Activated T-cell treated with anti-CD3 and anti-CD28 coated beads, Interleukin-2, amount 50 U/mL, for 1 hour (primary cell): ENCODE data around the gene ABCC3.

Source experiments
- DNase-seq: peaks from one replicate; pipeline ENCODE4 v3.0.0-alpha.2; 2020

Gene ABCC3

GRCh38 chr17:50634224-50634914 lies at the start of gene ABCC3:
Gene ABCC3, plus strand, starts transcription at chr17:50634881. Its CDS starts 56 bp downstream, at chr17:50634937.
- no peak for DNase-seq

DNA sequence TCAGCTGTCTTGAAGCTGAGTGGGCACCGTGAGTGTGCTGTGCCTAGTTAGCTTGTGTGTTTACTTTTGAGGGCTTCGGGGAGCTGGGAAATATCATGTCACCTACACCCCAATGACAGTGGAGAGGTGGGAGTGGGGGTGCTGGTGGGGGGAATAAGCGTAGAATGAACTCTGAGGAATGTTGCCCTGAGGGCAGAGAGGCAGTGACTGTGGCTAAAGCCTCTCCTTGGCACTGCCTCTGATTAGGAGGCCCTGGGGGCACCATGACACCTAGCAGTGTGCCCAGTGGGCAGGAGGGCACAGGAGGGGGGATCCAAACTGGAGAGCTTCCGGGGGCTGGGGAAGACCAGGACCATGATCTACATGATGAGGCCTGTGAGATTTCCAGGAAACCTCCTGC lies 49.3 kb upstream of the ABCC3 start:
- no peak for DNase-seq

- no peak for DNase-seq
These were observed 48.8 kb upstream of the ABCC3 start for GRCh38 chr17:50585891-50586290.

DNA sequence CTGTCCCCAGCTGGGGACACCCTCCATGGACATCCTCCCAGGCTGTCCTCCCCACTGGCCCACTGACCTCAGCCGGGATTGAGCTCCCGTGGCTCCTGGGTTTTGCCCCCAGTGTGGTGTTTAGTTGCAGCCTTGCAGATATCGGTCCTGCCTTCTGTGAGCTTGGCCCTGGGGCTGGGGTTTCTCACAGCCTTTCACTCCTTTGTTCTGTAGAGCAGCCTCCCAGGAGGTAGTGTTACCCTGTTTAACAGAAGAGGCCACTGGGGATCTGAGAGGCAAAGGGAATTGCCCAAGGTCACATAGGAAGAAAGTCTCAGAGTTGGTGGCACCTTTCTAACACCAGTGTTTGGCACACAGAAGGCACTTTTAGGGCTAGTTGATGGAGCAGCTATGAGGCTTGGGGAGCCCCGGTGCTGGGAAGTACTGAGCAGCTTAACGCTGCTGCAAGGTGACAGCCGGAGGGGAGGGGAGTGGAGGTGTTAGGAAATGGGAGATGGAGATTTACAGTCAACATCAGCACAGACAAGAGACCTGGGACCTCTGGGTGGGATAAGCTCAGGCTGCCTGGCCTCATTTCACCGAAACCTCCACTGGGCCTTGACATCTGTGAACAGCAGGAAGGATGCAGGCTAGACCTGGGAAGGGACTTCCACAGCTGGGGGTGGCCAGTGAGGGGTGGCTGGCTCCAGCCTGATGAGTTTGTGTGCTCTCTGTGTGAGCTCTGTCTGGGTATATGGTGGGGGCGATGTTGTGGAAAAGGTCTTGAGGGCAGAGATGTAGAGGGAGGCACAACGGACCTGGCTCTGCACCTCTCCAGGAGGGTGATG lies 48.0 kb upstream of the ABCC3 start:
- no peak for DNase-seq

GRCh38 chr17:50587571-50587970 lies 47.1 kb upstream of the ABCC3 start:
- DNase-seq: no peak

DNA sequence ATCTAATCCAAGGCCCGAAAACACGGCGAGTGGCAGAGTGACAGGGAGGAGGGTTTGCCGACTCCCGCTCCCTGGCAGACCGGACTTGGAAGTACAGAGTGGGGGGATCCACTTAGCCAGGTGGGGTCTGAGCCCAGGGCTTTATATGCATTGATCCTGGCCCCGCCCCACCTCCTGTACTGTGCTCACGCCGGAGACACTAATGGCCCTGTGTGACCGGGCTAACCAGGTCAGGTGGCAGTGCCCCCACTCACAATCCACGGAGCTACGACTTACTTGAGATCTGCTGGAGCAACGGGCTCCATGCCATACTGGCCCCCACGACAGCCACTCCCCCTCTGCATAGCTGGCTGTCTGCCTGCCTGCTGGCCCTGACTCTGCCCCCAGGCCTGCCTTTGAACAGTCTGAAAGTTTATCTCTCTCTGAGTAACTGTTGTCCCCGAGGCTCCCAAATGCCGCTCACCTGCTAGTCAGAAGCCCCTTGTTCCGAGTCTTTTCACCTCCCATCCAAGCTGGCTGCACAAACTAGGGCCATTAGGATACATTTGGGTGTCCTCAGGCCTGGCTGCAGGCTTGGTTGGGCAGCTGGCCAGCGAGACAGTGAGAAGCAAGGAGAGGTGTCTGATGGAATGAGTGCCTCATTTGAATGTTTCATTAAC lies 46.2 kb upstream of the ABCC3 start:
- no peak for DNase-seq

- DNase-seq: no peak
These were observed 45.5 kb upstream of the ABCC3 start for GRCh38 chr17:50589095-50589705.

- no peak for DNase-seq
These were observed 43.5 kb upstream of the ABCC3 start for GRCh38 chr17:50590946-50591737.

DNA sequence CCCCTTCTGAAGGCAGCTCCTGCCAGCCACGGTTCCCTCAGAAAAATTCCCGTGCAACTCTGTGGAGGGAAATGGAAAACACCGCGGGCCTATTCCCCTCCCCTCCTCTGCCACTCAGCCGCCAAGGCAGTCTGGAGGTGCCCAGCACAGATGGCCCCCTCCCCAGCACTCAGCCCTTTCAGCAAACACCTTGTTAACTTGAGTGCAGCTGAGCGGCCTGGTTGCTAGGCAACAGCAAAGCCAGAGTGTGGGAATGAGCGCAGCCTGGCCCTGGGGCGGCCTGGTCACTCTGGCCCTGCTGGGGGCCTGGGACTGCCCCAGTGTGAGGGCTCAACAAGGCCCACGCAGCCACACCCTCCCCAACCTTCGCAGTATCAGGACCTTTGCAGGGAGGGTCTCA lies 41.4 kb upstream of the ABCC3 start:
- no peak for DNase-seq

DNA sequence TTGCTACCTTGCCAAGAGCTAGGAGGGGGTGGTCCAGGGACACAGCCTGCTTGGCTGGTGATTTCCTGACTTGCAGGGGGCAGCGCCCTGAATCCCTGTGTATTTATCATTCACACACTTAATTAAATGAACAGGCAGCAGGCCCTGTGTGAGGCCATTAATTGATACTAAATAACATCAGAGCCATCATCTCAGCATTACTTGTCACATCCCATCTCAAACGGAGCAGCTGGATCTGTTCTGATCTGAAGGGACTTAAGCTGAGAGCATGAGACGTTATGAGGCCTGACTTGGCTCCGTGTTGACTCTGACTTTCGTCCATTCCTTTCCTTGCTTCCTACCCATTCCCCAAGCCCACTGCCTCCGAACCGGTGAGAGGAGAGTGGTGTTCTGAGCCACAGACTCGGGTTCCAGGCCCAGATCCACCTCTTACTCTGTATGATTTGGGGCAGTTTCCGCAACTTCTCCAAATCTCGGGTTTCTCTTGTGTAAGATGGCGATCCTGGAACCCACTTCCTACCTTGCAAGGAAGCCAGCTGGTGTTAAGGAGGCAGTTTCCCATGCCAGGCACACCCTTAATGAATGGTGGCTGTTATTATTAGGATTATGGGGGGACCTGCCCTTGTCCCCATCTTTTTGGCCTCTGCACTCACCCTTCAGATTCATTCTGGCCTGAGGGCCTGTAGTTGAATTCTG lies 40.4 kb upstream of the ABCC3 start:
- no peak for DNase-seq

- DNase-seq: no peak
These were observed 39.8 kb upstream of the ABCC3 start for GRCh38 chr17:50594892-50595291.

GRCh38 chr17:50596191-50597037 lies 38.3 kb upstream of the ABCC3 start:
- no peak for DNase-seq

DNA sequence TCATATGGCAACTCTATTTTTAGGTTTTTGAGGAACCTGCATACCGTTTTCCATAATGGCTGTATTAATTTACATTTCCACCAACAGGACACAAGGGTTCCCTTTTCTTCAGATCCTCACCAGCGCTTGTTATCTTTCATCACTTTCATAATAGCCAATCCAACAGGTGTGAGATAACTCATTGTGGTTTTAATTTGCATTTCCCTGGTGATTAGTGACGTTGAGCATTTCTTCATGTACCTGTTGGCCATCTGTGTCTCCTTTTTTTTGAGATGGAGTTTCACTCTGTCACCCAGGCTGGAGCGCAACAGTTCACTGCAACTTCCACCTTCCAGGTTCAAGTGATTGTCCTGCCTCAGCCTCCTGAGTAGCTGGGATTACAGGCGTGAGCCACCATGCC lies 36.2 kb upstream of the ABCC3 start:
- no peak for DNase-seq

- no peak for DNase-seq
These were observed 35.1 kb upstream of the ABCC3 start for GRCh38 chr17:50599606-50600005.

- DNase-seq: no peak
These were observed 32.8 kb upstream of the ABCC3 start for GRCh38 chr17:50601823-50602375.

DNA sequence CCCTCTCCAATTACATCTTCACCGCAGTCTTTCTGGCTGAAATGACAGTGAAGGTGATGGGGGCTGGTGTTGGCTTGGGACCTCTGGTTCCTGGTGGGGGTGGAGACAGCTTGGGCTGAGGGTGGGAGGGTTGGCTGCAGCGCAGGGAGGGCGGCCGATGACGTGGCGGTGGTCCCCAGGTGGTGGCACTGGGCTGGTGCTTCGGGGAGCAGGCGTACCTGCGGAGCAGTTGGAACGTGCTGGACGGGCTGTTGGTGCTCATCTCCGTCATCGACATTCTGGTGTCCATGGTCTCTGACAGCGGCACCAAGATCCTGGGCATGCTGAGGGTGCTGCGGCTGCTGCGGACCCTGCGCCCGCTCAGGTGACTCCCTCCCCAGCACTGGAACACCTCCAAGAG lies 31.8 kb upstream of the ABCC3 start:
- DNase-seq: no peak

DNA sequence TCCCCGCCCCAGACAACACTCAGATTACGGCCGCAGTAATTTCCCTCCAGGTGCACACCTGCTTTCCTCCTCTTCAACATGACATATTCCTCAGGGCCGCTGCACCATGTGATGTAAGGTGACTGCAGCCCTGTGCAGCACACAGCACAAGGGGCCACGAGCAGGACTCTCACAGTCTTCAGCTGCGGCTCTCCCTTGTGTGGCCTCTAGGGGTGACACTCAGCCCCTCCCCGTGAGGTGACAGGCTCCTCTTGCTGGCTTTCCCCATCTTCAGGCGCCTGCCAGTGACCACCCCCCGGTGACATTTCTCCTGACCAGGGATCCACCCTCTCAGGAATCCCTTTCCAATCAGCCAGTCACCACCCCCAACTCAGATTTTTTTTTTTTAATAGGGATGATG lies 31.3 kb upstream of the ABCC3 start:
- no peak for DNase-seq

DNA sequence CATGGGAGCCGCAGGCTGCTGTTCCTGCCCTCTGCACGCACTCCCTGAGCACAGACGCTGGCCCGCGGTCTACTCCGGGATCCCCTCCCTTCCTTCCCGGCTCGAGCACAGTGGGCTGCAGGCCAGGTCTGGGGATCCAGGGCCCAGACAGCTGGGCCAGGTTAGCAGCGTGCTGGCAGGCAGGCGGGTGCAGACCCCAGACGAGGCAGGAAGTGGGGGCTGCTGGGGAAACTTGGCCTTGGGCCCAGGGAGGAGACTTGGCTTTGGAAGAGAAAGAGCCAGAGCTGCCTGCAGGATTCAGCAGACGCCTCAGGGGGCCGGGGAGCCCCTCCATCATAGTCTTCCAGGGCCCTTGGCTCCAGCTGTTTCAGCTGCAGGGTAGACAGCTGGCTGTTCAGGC lies 30.2 kb upstream of the ABCC3 start:
- no peak for DNase-seq

- no peak for DNase-seq
These were observed 29.3 kb upstream of the ABCC3 start for GRCh38 chr17:50605429-50605828.

DNA sequence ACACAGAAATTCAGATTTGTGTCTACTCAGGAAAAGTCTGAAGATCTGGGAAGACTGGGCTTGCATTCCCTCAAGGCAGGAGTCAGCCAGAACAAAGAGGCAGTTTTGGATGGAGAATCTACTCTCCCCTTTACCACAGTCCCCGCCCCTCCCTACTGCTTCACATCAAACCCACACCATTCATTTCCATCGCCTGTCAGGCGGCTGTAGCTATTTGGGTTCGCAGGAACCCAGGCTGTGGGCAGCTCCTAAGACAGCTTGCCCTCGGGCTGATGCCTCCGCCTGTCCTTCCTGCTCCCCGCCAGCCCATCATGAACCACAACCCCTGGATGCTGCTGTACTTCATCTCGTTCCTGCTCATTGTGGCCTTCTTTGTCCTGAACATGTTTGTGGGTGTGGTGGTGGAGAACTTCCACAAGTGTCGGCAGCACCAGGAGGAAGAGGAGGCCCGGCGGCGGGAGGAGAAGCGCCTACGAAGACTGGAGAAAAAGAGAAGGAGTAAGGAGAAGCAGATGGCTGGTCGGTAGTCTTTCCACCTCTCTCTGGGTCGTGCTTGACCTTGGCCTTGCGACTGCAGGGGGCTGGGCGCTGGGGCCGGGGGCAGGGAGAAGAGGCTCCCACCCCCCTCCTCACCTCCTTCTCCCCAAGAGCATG lies 27.0 kb upstream of the ABCC3 start:
- DNase-seq: no peak
